IMR-90 (cell line): ENCODE data around the gene EMP1. TPM values are rescaled to one million over a fixed set of nuclear protein-coding genes. Genes with fewer than 3 reads are reported as not detected.

Experiments used
- ATAC-seq: fragments of 200-7000 bp; cut with Tn5 transposase; 2 replicates; pipeline ENCODE4 v1.9.1; 2020; ENCODE audit warnings: low read depth, mild to moderate bottlenecking, moderate library complexity
- BruUV-seq: library from RNA; stranded (reverse); fragments of 400-500 nt; replicated peaks from 2 replicates; lab custom pipeline; 2021; lab: Mats Ljungman, UMichigan
- CTCF ChIA-PET: fragments of 300-600 bp; formaldehyde crosslinking; extraction: SDS; loops from one replicate; lab custom pipeline; 2021; ENCODE audit warnings: antibody characterized with exemption; lab: Yijun Ruan, JAX
- POLR2A ChIA-PET: fragments of 300-600 bp; sonication (Branson Sonifier 250); formaldehyde crosslinking; loops from one replicate; lab custom pipeline; 2022; ENCODE audit warnings: antibody characterized with exemption; ENCODE audit not compliant: unreplicated experiment; lab: Charles Lee
- DNase-seq: peaks from one replicate; pipeline ENCODE4 v3.0.0; 2013
- H2AFZ ChIP-seq: replicated peaks from 2 replicates; pipeline ENCODE3; 2013; ENCODE audit warnings: low read length, mild to moderate bottlenecking; ENCODE audit not compliant: poor library complexity
- H2AK5ac ChIP-seq: 2 replicates; pipeline ENCODE4 v1.6.1; 2013; ENCODE audit warnings: low read depth, low read length, inconsistent platforms
- H2AK9ac ChIP-seq: replicated peaks from 2 replicates; pipeline ENCODE3; 2013; ENCODE audit warnings: mild to moderate bottlenecking, low read depth, low read length, moderate library complexity; ENCODE audit not compliant: poor library complexity
- H2BK120ac ChIP-seq: 2 replicates; pipeline ENCODE4 v1.6.1; 2013; ENCODE audit warnings: low read depth, low read length, inconsistent platforms
- H2BK15ac ChIP-seq: 3 replicates; pipeline ENCODE4 v1.6.1; 2013; ENCODE audit warnings: low read depth, low read length, inconsistent platforms
- H2BK20ac ChIP-seq: 2 replicates; pipeline ENCODE4 v1.6.1; 2013; ENCODE audit warnings: low read depth, mild to moderate bottlenecking, inconsistent platforms, low read length, moderate library complexity
- H2BK5ac ChIP-seq: 2 replicates; pipeline ENCODE4 v1.6.1; 2013; ENCODE audit warnings: mild to moderate bottlenecking, low read depth, low read length, inconsistent platforms; ENCODE audit not compliant: poor library complexity, severe bottlenecking
- H3K14ac ChIP-seq: replicated peaks from 2 replicates; pipeline ENCODE4 v1.6.1; 2013; ENCODE audit warnings: low read depth, low read length, inconsistent platforms
- H3K18ac ChIP-seq: 2 replicates; pipeline ENCODE4 v1.6.1; 2013; ENCODE audit warnings: low read depth, low read length, control low read depth
- H3K23ac ChIP-seq: 2 replicates; pipeline ENCODE4 v1.6.1; 2013; ENCODE audit warnings: low read depth, low read length, inconsistent platforms
- H3K27ac ChIP-seq: 2 replicates; pipeline ENCODE4 v1.5.1; 2013; ENCODE audit warnings: mild to moderate bottlenecking, control low read depth, low read length; ENCODE audit not compliant: insufficient read depth
- H3K27me3 ChIP-seq: 2 replicates; pipeline ENCODE4 v1.6.1; 2013; ENCODE audit warnings: low read length; ENCODE audit not compliant: control insufficient read depth, insufficient read depth
- H3K36me3 ChIP-seq: 2 replicates; pipeline ENCODE4 v1.6.1; 2013; ENCODE audit warnings: low read length, mixed read lengths; ENCODE audit not compliant: control insufficient read depth, insufficient read depth
- H3K4ac ChIP-seq: 2 replicates; pipeline ENCODE4 v1.6.1; 2013; ENCODE audit warnings: low read depth, low read length, inconsistent platforms
- H3K4me1 ChIP-seq: 2 replicates; pipeline ENCODE4 v1.6.1; 2013; ENCODE audit warnings: low read length, mixed read lengths; ENCODE audit not compliant: control insufficient read depth, insufficient read depth
- H3K4me2 ChIP-seq: 2 replicates; pipeline ENCODE4 v1.6.1; 2013; ENCODE audit warnings: low read depth, mild to moderate bottlenecking, control low read depth, low read length, moderate library complexity
- H3K4me3 ChIP-seq: 2 replicates; pipeline ENCODE4 v1.5.1; 2013; ENCODE audit warnings: low read depth, mild to moderate bottlenecking, control low read depth, low read length, moderate library complexity; ENCODE audit not compliant: insufficient read depth
- H3K56ac ChIP-seq: 2 replicates; pipeline ENCODE4 v1.6.1; 2013; ENCODE audit warnings: low read length, inconsistent platforms; ENCODE audit not compliant: insufficient read depth; ENCODE audit errors: extremely low read depth
- H3K79me1 ChIP-seq, 2 experiments: 2 replicates each; pipeline ENCODE4 v1.6.1; 2013; ENCODE audit warnings: low read length in 2 of 2, inconsistent platforms in 1 of 2, low read depth in 1 of 2
- H3K9ac ChIP-seq: 2 replicates; pipeline ENCODE4 v1.6.1; 2013; ENCODE audit warnings: low read depth, low read length, control low read depth
- H3K9me1 ChIP-seq: 2 replicates; pipeline ENCODE4 v1.6.1; 2013; ENCODE audit warnings: low read length, inconsistent platforms; ENCODE audit not compliant: insufficient read depth
- H3K9me3 ChIP-seq: 2 replicates; pipeline ENCODE4 v1.6.1; 2013; ENCODE audit warnings: low read length; ENCODE audit not compliant: control insufficient read depth, insufficient read depth
- H4K20me1 ChIP-seq: 2 replicates; pipeline ENCODE4 v1.6.1; 2013; ENCODE audit warnings: low read length, inconsistent platforms; ENCODE audit not compliant: insufficient read depth
- H4K5ac ChIP-seq: 2 replicates; pipeline ENCODE4 v1.6.1; 2013; ENCODE audit warnings: mild to moderate bottlenecking, low read depth, low read length, control low read depth
- H4K8ac ChIP-seq, 2 experiments: 2 replicates each; pipeline ENCODE4 v1.6.1; 2013; ENCODE audit warnings: low read depth in 2 of 2, low read length in 2 of 2, control low read depth in 1 of 2, inconsistent platforms in 1 of 2
- H4K91ac ChIP-seq: 2 replicates; pipeline ENCODE4 v1.6.1; 2013; ENCODE audit warnings: low read depth, low read length, inconsistent platforms; ENCODE audit not compliant: insufficient read depth
- BHLHE40 ChIP-seq: fragments of 150-350 bp; IDR thresholded peaks from 2 replicates; pipeline ENCODE4 v1.6.1; 2016; ENCODE audit warnings: mild to moderate bottlenecking, low read depth, low read length
- FOS ChIP-seq: fragments of 150-350 bp; IDR thresholded peaks from 2 replicates; pipeline ENCODE4 v1.6.1; 2016; ENCODE audit warnings: low read depth, low read length
- MAFK ChIP-seq: IDR thresholded peaks from 2 replicates; pipeline ENCODE4 v1.6.1; 2012; ENCODE audit warnings: low read depth, low read length, improper control_type of control experiment
- MXI1 ChIP-seq: IDR thresholded peaks from 2 replicates; pipeline ENCODE4 v1.6.1; 2012; ENCODE audit warnings: low read depth, mild to moderate bottlenecking, low read length, moderate library complexity, borderline replicate concordance
- NFE2L2 ChIP-seq: fragments of 150-350 bp; IDR thresholded peaks from 2 replicates; pipeline ENCODE4 v1.6.1; 2016; ENCODE audit warnings: low read depth, mild to moderate bottlenecking, low read length
- POLR2A ChIP-seq: IDR thresholded peaks from 2 replicates; pipeline ENCODE4 v1.6.1; 2012; ENCODE audit warnings: mild to moderate bottlenecking, low read depth, low read length
- RAD21 ChIP-seq: IDR thresholded peaks from 2 replicates; pipeline ENCODE4 v1.6.1; 2012; ENCODE audit warnings: low read length, improper control_type of control experiment
- RCOR1 ChIP-seq: IDR thresholded peaks from 2 replicates; pipeline ENCODE4 v1.6.1; 2012; ENCODE audit warnings: mild to moderate bottlenecking, low read length, improper control_type of control experiment; ENCODE audit not compliant: insufficient replicate concordance
- WGBS, 2 experiments: methylation state at CpG; one replicate each; pipeline versions ENCODE4 v1.1.5 to v1.1.7; 2013; ENCODE audit warnings: missing lambda C conversion rate in 2 of 2; ENCODE audit not compliant: insufficient read length in 1 of 2; ENCODE audit errors: extremely low coverage in 2 of 2; 5-methylcytosine and 5-hydroxymethylcytosine counted together
- dilution Hi-C: fragments of 300-500 bp; cut with HindIII; formaldehyde crosslinking; loops from one replicate; pipeline ENCODE4 v1.14.3; 2018; ENCODE audit warnings: low sequenced_read_pairs; ENCODE audit not compliant: unreplicated experiment
- in situ Hi-C: fragments of 300-500 bp; cut with MboI; formaldehyde crosslinking; loops from 3 replicates; pipeline ENCODE4 v1.14.3; 2019; ENCODE audit warnings: low sequenced_read_pairs, inconsistent platforms, mixed read lengths
- intact Hi-C: fragments of 100-400 bp; cut with micrococcal nuclease; formaldehyde crosslinking; loops from 2 replicates; pipeline ENCODE4 v1.10.0; 2022
- polyA plus RNA-seq, 3 experiments: library from polyadenylated mRNA; depleted of rRNA; stranded (reverse); fragments of >200 nt; gene quantifications; 2 replicates each; pipeline ENCODE4 v1.2.3, GENCODE V29; 2012; ENCODE audit warnings: low replicate concordance in 1 of 3
- total RNA-seq: library from RNA; depleted of rRNA; stranded (reverse); fragments of >200 nt; gene quantifications from 2 replicates; pipeline ENCODE4 v1.2.3, GENCODE V29; 2012
- TF ChIP-seq, protein P1 (sequence below): conservative IDR thresholded peaks from 2 replicates; pipeline ENCODE4 v1.5.1; 2012; ENCODE audit warnings: mild to moderate bottlenecking, low read depth, low read length, improper control_type of control experiment
- TF ChIP-seq, protein P2 (sequence below): fragments of 150-350 bp; IDR thresholded peaks from 2 replicates; pipeline ENCODE4 v1.6.1; 2016; ENCODE audit warnings: low read depth, mild to moderate bottlenecking, low read length, moderate library complexity, borderline replicate concordance
- TF ChIP-seq, protein P3 (sequence below): fragments of 150-350 bp; IDR thresholded peaks from 2 replicates; pipeline ENCODE4 v1.6.1; 2017; ENCODE audit warnings: mild to moderate bottlenecking, antibody characterized with exemption, low read length, low read depth

Gene EMP1
- total and polyA plus RNA-seq, 2 of the 4 experiments (the other 2 are of a cell fraction), result 137 to 201 TPM

DNA sequence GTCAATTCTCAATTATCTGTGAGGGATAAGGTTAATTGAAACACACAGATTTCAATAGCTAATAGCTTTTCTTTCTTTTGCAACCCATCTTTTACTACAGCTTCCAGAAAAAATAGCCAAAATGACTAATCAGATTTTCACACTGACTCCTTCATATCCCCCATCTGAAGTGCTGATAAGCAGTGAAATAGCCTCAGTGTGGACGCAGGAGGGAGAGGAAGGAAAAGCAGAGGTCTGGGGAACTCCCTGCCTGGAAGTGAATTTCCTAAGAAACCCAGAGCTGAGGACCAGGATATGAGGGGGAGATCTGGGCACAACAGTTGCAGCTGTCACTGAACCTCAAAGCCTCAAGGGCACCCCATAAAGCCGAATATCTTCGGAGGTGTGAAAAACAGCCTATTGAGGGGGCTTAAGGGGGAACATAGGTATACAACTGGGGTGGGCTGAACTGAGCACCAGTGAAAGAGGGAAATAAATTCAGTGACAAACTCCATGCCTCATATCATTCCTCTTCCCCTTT is 60.9 kb downstream of the EMP1 start:
- H2AK5ac ChIP-seq, result no peak overlapping the region
- H3K79me1 ChIP-seq, result no peaks in the 10 kb centered on the region
- DNase-seq (no peak), ATAC-seq (no peak)
- WGBS, 2 experiments, result 32% methylated on average over 2 of the region's 3 CpGs; no CpG with 5 or more reads in 1 of the 2 experiments
- CTCF ChIA-PET, result interaction anchor here (1.3 to 3.0 kb wide), 3 partner anchors 10 to 910 kb away, joined by 3 to 18 read pairs (median 16); no protein-coding TSS in a partner anchor
- in situ Hi-C loops, result no loop called here
- H3K18ac ChIP-seq, result no peak overlapping the region; the same call in 1 of the 2 replicates
- no peak overlapping the region for H3K27ac ChIP-seq
- no peak overlapping the region for H2BK120ac ChIP-seq
- no peak overlapping the region for H2BK5ac ChIP-seq
- no peak overlapping the region for H2BK20ac ChIP-seq
- no peak overlapping the region for H3K4me3 ChIP-seq
- H4K5ac ChIP-seq, result no peak overlapping the region
- H3K4ac ChIP-seq, result no peak overlapping the region
- dilution Hi-C loops, result no loop called here
- no peak overlapping the region for H3K4me2 ChIP-seq
- no peak overlapping the region for H3K14ac ChIP-seq
- no peaks in the 10 kb centered on the region for H3K36me3 ChIP-seq
- peaks cover 5% of the 10 kb centered on the region; the same call in 1 of the 2 replicates for H3K4me1 ChIP-seq
- no peaks in the 10 kb centered on the region for H4K20me1 ChIP-seq
- 0 out of 2 replicates have a peak, but pooled peaks cover 2% of the 10 kb centered on the region for H3K27me3 ChIP-seq
- no peak overlapping the region for H4K91ac ChIP-seq
- H3K9ac ChIP-seq, result no peak overlapping the region
- TF ChIP-seq BHLHE40 (no peak), NFE2L2 (no peak), MAFK (no peak), MXI1 (no peak), RAD21 (no peak), RCOR1 (no peak), FOS (no peak), POLR2A (no peak)
- TF ChIP-seq, protein P1, sequence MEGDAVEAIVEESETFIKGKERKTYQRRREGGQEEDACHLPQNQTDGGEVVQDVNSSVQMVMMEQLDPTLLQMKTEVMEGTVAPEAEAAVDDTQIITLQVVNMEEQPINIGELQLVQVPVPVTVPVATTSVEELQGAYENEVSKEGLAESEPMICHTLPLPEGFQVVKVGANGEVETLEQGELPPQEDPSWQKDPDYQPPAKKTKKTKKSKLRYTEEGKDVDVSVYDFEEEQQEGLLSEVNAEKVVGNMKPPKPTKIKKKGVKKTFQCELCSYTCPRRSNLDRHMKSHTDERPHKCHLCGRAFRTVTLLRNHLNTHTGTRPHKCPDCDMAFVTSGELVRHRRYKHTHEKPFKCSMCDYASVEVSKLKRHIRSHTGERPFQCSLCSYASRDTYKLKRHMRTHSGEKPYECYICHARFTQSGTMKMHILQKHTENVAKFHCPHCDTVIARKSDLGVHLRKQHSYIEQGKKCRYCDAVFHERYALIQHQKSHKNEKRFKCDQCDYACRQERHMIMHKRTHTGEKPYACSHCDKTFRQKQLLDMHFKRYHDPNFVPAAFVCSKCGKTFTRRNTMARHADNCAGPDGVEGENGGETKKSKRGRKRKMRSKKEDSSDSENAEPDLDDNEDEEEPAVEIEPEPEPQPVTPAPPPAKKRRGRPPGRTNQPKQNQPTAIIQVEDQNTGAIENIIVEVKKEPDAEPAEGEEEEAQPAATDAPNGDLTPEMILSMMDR, result no peak
- TF ChIP-seq, protein P2, sequence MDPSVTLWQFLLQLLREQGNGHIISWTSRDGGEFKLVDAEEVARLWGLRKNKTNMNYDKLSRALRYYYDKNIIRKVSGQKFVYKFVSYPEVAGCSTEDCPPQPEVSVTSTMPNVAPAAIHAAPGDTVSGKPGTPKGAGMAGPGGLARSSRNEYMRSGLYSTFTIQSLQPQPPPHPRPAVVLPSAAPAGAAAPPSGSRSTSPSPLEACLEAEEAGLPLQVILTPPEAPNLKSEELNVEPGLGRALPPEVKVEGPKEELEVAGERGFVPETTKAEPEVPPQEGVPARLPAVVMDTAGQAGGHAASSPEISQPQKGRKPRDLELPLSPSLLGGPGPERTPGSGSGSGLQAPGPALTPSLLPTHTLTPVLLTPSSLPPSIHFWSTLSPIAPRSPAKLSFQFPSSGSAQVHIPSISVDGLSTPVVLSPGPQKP, result no peak
- TF ChIP-seq, protein P3, sequence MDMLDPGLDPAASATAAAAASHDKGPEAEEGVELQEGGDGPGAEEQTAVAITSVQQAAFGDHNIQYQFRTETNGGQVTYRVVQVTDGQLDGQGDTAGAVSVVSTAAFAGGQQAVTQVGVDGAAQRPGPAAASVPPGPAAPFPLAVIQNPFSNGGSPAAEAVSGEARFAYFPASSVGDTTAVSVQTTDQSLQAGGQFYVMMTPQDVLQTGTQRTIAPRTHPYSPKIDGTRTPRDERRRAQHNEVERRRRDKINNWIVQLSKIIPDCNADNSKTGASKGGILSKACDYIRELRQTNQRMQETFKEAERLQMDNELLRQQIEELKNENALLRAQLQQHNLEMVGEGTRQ, result no peak
- H3K9me3 ChIP-seq, result no peaks in the 10 kb centered on the region
- H3K56ac ChIP-seq, result no peak overlapping the region
- H2BK15ac ChIP-seq, result no peak overlapping the region
- no peak overlapping the region for H2AFZ ChIP-seq
- BruUV-seq, result no TSS peak
- H2AK9ac ChIP-seq, result peak overlapping the region; percentile 25
- intact Hi-C loops, result no loop called here
- no peaks in the 10 kb centered on the region for H3K9me1 ChIP-seq
- H4K8ac ChIP-seq, result no peak overlapping the region
- POLR2A ChIA-PET, result no interaction called here
- no peak overlapping the region for H3K23ac ChIP-seq
